ENCODE measurements around the gene CRYBG3. TPM values are rescaled to one million over a fixed set of nuclear protein-coding genes. Genes with fewer than 3 reads are reported as not detected.
"Not testable (repeated sequence)": the region's sequence is repeated elsewhere in the genome, so short reads cannot be mapped to it uniquely, and the experiment has no call there.

Gene CRYBG3
- 16.8 and 18.8 TPM in 2 replicates for total RNA-seq (2014; rRNA removed)
- 2.4 TPM for polyA plus RNA-seq (2012)

- peak; percentile 82 for DNase-seq (ENCODE audit: low read depth)
Measured at GRCh38 chr3:97821774-97822358, at the start of gene CRYBG3. CRYBG3 (plus strand) TSS chr3:97822011; CDS start chr3:97822207, 196 bp downstream.

- DNase-seq (ENCODE audit: low read depth): no peak
Measured at GRCh38 chr3:97772926-97773325, 48.9 kb upstream of the CRYBG3 start.

DNA sequence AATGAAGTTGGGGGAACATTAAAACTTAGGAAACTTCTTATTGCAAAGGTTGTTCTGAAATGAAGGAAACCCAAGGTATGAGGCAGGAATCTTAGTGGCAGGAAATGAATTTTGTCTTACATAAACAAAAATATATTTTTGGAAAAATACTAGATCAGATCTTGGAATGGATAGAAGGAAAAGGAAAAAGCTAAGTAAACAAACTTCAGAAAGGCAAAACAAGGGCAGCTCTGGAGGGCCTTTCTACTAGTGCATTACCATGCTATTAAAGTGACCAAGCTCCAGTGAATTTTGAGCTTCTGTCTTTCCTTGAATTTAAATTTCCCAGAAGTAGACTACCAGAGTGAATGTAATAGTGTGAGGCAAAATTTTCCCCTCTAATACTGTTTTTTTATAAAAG lies 43.7 kb upstream of the CRYBG3 start:
- no peak for DNase-seq (ENCODE audit: low read depth)

GRCh38 chr3:97793420-97794019 lies 28.3 kb upstream of the CRYBG3 start:
- DNase-seq (ENCODE audit: low read depth): peak; percentile 53

DNA sequence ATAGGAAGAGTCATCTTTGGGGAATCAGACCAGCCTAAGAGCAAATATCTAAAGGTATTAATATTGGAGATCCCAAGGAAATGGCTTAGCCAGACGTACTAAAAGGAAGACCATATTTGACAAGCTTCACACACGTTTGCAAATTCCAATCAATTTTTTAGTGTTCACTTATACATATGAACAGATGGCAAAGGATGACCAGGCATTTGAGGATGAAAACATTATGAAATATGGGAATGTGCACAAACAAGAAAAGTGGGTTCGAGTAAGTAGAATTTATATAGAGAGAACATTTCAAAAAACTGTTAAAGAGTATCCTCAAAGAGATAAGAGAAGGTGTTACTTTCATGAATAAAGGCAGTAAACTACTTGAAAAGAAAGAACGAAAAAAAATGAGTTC lies 25.9 kb upstream of the CRYBG3 start:
- DNase-seq (ENCODE audit: low read depth): no peak

GRCh38 chr3:97804471-97804870 lies 17.3 kb upstream of the CRYBG3 start:
- no peak for DNase-seq (ENCODE audit: low read depth)

- peak; percentile 30 for DNase-seq (ENCODE audit: low read depth)
Measured at GRCh38 chr3:97810779-97811390, 10.9 kb upstream of the CRYBG3 start.

DNA sequence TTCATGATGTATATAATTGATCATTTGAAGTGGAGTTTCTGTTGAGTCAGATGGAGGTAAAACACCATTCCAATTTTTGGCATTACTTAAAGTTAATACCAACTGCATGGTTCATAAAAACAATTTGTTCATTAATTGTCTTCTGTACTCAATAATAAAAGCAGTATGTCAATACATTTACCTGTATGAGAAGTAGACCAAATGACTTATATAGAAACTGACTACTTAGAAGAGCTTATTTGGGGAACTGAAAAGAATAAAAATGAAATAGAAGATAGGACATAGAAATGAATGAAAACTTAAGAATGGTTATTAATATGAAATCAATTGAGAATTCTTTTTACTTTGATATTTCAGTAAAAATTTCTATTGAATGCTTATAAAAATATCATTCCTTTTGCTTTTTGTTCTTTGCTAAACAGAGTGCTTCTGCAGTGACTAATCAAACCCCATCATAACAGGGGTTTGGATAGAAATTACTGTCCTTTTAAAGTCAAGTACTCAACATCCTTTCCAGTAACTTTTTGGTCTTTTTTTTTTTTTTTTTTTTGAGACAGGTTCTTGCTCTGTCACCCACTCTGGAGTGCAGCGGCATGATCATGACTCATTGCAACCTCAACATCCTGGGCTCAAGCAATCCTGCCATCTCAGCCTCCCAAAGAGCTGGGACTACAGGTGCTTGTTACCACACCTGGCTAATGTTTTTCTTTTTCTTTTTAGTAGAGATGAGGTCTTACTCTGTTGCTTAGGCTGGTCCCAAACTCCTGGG lies 6.5 kb upstream of the CRYBG3 start:
- DNase-seq (ENCODE audit: low read depth): peak; percentile 15

DNA sequence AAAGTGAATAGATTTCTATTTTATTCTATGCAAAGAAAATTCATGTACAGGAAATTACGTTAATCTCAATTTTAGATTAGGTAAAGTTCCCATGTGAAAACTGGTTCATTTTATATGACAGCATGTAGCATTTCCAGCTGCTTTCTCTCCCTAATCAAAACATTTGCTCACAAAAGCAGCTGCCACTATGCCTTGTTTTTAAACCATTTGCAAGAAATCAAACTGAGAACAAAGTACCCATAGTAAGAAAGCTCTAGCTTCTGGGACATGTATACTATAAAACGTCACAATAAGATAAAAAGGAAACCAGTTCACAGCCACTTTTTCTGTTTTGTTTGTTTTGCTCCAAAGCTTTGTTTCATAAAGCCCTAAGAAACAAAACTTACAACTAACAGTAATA lies 5.0 kb upstream of the CRYBG3 start:
- DNase-seq (ENCODE audit: low read depth): peak; percentile 4

- DNase-seq (ENCODE audit: low read depth): no peak
Measured at GRCh38 chr3:97817965-97818364, 3.8 kb upstream of the CRYBG3 start.

- DNase-seq (ENCODE audit: low read depth): no peak
Measured at GRCh38 chr3:97820780-97821179, 1.0 kb upstream of the CRYBG3 start.

DNA sequence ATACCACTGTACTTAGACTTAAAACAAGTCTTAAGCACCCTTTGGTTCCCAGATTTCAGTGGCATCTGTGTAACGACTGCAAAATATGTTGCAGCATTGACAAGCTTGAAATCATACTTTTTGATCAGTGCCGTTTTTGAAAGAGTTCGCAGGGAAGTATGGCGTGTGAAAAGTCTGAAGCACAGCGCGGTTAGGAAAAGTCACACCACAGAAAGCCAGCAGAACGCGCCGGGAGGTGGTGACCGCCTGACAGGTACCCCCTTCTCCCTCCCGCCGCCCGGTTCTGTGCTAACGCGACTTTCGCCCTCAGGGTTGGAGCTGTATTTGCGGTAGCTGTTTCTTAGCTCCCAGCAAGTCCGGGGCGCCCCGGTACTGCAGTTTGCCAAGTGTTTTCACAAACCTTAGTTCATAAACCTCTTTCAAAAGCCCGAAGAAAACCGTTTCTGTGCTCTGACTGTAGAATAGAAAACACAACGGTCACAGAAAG lies 481 bp upstream of the CRYBG3 start:
- DNase-seq (ENCODE audit: low read depth): no peak

DNA sequence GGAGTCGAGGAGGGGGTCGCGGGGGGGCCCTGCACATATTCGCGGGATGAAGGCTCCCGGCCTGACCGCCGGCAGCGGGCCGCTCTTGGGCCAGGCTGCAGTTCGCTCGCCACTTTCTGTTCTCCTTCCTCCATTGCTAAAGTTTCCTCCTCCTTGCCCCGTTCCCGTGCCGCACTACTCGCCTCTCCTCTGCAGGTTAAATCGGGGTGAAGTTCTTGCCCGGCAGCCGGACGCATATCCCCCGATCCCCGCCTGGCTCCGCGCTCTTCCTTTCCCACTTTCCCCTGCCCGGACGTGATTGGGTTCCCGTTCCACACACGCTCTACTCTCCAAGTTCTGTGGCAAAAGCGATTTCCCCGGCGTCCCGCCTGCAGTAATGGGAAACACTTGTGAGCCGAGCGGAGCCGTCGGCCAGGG lies 556 bp downstream of the CRYBG3 start:
- DNase-seq (ENCODE audit: low read depth): peak; percentile 58

DNA sequence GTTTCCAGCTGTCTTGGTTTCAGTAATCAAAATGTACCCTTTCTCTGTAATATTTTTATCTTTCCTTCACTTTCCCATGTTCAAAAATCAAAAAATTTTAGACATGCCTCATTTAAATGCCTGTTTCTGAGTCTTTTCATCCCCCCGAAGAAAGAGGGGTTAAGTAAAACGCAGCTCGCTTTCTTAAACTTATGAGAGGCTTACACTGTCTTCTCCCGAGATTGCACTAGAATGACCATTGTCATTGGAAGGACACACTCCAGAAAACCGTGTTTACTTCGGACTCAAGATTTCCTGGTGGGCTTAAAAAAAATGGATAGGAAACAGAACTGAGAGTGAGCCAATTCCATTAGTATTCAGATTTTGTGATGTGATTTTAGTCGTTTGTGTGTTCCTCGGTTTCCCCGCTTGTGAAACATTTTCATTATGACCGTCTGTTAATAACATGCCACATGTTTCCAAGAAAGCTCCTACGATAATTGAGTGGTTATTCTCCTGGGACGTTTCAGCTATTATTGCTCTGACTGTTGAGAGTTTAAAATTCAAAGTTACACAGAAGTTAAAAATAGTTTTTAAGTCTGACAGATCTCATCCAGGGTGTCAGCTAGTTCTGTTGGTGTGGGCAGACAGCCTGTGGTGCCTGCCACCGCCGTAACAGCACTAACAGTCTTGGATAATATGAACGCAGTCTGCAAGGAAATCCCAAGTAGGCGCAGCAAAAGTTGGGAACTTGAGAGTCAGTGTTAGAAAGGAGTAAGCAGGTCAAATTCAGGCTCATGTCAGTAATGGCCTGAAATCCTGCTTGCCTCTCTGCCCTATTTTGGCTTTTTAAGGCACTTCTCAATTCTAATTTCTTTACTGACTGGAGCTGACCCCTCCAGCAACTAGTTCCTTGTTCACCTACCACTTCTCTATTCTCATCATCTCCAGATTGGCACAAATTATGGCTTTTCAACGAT lies 1.5 kb downstream of the CRYBG3 start:
- DNase-seq (ENCODE audit: low read depth): peak; percentile 7

GRCh38 chr3:97825101-97825500 lies 3.3 kb downstream of the CRYBG3 start:
- no peak for DNase-seq (ENCODE audit: low read depth)

DNA sequence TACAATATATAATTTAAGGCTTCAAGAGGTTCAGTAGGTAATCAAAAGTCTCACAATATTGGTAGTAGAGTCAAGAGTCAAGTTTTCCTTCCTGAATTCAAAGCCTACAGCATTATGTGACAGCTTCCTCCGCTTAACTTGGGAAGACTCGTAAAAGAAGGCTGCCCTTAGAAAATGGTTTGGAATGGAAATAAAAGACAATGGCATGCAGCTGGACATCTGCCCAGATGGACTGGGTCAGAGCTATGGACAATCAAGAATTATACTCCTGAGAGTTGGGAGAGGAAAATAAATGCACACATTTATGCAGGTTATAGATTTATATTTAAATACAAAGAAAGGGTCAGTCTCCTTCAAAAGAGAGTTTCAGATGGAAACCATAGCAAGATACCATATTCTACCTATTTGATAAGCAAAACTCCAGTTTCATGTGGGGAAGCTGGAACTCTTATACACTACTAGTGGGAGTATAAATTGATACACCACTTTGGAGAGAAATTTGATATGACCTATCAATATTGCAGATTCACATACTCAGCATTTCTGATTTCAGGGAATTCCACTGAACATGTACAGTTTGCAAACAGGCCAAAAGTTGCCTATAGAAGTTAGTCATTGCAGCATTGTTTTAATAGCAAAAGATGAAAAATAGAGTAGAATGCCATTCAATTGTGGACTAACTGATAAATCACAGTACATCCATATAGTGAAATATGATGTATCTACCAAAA lies 6.1 kb downstream of the CRYBG3 start:
- no peak for DNase-seq (ENCODE audit: low read depth)

DNA sequence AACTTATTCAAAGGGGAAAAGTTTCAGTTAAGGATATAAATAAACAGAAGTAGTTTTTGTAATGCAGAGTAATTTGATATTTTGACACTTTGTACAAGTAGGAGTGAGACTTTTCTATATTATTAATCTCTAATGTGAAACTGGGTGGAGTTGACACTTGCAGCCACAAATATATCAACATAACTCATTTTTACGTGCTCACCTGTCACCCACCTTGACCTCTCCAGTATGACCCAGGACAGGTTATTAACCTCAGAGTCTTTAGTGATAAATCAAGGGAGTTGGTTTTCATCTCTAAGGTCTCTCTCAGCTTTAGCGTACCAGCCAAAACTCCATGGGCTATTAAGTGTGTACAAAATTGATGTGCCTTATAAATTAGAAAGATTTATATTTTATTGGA lies 7.4 kb downstream of the CRYBG3 start:
- no peak for DNase-seq (ENCODE audit: low read depth)

DNA sequence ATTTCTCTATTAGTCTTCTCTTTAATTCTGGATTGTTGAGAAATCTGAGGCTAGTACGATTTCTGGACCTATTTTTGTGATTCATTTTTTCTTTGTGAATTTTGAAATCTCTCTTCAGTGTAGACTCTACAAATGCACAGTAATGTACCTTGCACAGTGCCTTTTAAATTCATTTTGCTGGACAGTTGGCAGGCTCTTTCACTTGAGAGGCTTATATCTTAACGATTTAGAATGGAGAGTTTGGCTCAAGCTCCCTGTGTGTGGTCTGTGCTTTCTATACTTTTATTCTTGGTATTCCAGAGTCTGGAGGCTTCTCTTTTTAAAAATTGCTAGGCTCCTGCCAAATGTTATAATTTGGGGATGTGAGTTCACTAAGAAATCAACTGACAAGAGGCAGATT lies 8.8 kb downstream of the CRYBG3 start:
- DNase-seq (ENCODE audit: low read depth): no peak

- DNase-seq (ENCODE audit: low read depth): no peak
Measured at GRCh38 chr3:97831140-97831539, 9.3 kb downstream of the CRYBG3 start.

- not testable (repeated sequence) for DNase-seq (ENCODE audit: low read depth)
Measured at GRCh38 chr3:97833184-97833583, 11.4 kb downstream of the CRYBG3 start.

Data from LHCN-M2 (cell line).